K562 (cell line): ENCODE measurements around the gene UPF2. TPM values are rescaled to one million over a fixed set of nuclear protein-coding genes. Genes with fewer than 3 reads are reported as not detected.

Experiments used
- ASH1L ChIP-seq: fragments of 450-650 bp; IDR thresholded peaks from 2 replicates; pipeline ENCODE4 v1.6.1; 2018; ENCODE audit warnings: borderline replicate concordance, mild to moderate bottlenecking, low read depth; ENCODE audit not compliant: partially characterized antibody
- CSDE1 ChIP-seq, 2 experiments: fragments of 450-650 bp; IDR thresholded peaks; 2 replicates each; pipeline ENCODE4 v1.6.1; 2016; ENCODE audit warnings: mild to moderate bottlenecking in 1 of 2
- EHMT2 ChIP-seq: fragments of 450-650 bp; IDR thresholded peaks from 2 replicates; pipeline ENCODE4 v1.6.1; 2018; ENCODE audit warnings: antibody characterized with exemption
- FOXJ2 ChIP-seq: fragments of 200-800 bp; sonication (Bioruptor generic); IDR thresholded peaks from 2 replicates; pipeline ENCODE4 v1.6.1; 2016; ENCODE audit warnings: missing genetic modification characterization, missing compliant biosample characterization
- GABPB1 ChIP-seq: sonication (generic); formaldehyde crosslinking; IDR thresholded peaks from 2 replicates; pipeline ENCODE4 v1.8.0; 2022; ENCODE audit warnings: mild to moderate bottlenecking, missing genetic modification reagents
- JUND ChIP-seq, 2 experiments: IDR thresholded peaks; 2 replicates in 1 of 2; 3 replicates in 1 of 2; pipeline ENCODE4 v1.6.1; 2011; ENCODE audit warnings: borderline replicate concordance in 2 of 2, low read depth in 2 of 2, low read length in 2 of 2, improper control_type of control experiment in 1 of 2, missing biosample characterization in 1 of 2, missing genetic modification characterization in 1 of 2, missing genetic modification reagents in 1 of 2
- POLR2H ChIP-seq: IDR thresholded peaks from 2 replicates; pipeline ENCODE4 v1.6.1; 2016; ENCODE audit warnings: missing genetic modification characterization, low read depth, mild to moderate bottlenecking, control low read depth, missing compliant biosample characterization, moderate library complexity
- SP2 ChIP-seq: IDR thresholded peaks from 2 replicates; pipeline ENCODE4 v1.6.1; 2011; ENCODE audit warnings: mild to moderate bottlenecking, low read depth, low read length, moderate library complexity; ENCODE audit not compliant: poor library complexity, severe bottlenecking; ENCODE audit errors: extremely low read depth
- XRCC3 ChIP-seq: fragments of 450-650 bp; IDR thresholded peaks from 2 replicates; pipeline ENCODE4 v1.6.1; 2017; ENCODE audit warnings: mild to moderate bottlenecking, moderate library complexity
- ZC3H4 ChIP-seq: sonication (generic); formaldehyde crosslinking; IDR thresholded peaks from 2 replicates; pipeline ENCODE4 v1.9.0; 2021; ENCODE audit warnings: missing genetic modification reagents, borderline replicate concordance
- ZFP36 ChIP-seq: fragments of 150-350 bp; IDR thresholded peaks from 2 replicates; pipeline ENCODE4 v1.6.1; 2018; ENCODE audit warnings: low read length, low read depth; ENCODE audit not compliant: partially characterized antibody
- ZKSCAN1 ChIP-seq: fragments of 150-350 bp; IDR thresholded peaks from 2 replicates; pipeline ENCODE4 v1.6.1; 2016; ENCODE audit warnings: low read depth, low read length
- ZNF3 ChIP-seq: fragments of 250-450 bp; sonication (Bioruptor Pico); IDR thresholded peaks from 2 replicates; pipeline ENCODE4 v1.5.0; 2021; ENCODE audit warnings: mild to moderate bottlenecking, moderate library complexity
- ZNF609 ChIP-seq: sonication (generic); formaldehyde crosslinking; IDR thresholded peaks from 2 replicates; pipeline ENCODE4 v1.8.1; 2023; ENCODE audit warnings: missing genetic modification reagents, mild to moderate bottlenecking, borderline replicate concordance
- polyA plus RNA-seq, 8 experiments: library from polyadenylated mRNA; depleted of rRNA in 4 of 8; stranded (reverse) in 5 of 8; unstranded in 3 of 8; fragments of >200 nt; fragmentation: Nextera tagmentation in 2 of 8; fragmentation: Illumina TruSeq in 1 of 8; extraction: Ambion mirVana in 2 of 8; extraction: Trizol in 1 of 8; gene quantifications; 2 replicates each; pipeline versions ENCODE4 v1.2.1 to v1.2.3, GENCODE V29; 2011 to 2014; ENCODE audit warnings: inconsistent platforms in 1 of 8, missing spikeins in 1 of 8
- total RNA-seq, 7 experiments: library from RNA; depleted of rRNA in 6 of 7; stranded (reverse); fragments of >200 nt in 6 of 7; fragmentation: Illumina TruSeq in 2 of 7; extraction: Trizol in 2 of 7; gene quantifications; 2 replicates each; pipeline versions ENCODE4 v1.2.1 to v1.2.3, GENCODE V29; 2011 to 2021; ENCODE audit warnings: low replicate concordance in 1 of 7
- TF ChIP-seq, protein P1 (sequence below): fragments of 450-650 bp; IDR thresholded peaks from 2 replicates; pipeline ENCODE4 v1.6.1; 2014; ENCODE audit warnings: low read depth, mild to moderate bottlenecking, moderate library complexity, borderline replicate concordance
- TF ChIP-seq, protein P2 (sequence below): sonication (generic); formaldehyde crosslinking; IDR thresholded peaks from 2 replicates; pipeline ENCODE4 v1.8.1; 2023; ENCODE audit warnings: mild to moderate bottlenecking, missing genetic modification reagents
- TF ChIP-seq, protein P3 (sequence below): fragments of 450-650 bp; formaldehyde crosslinking; IDR thresholded peaks from 2 replicates; pipeline ENCODE4 v1.4.0; 2020; ENCODE audit warnings: mild to moderate bottlenecking

UPF2 gene
- total and polyA plus RNA-seq, 9 of the 15 experiments (the other 6 are each of a cell fraction or from before 2014, with no cell fraction given), result 13.9 to 37.7 (median 23.7) TPM

DNA sequence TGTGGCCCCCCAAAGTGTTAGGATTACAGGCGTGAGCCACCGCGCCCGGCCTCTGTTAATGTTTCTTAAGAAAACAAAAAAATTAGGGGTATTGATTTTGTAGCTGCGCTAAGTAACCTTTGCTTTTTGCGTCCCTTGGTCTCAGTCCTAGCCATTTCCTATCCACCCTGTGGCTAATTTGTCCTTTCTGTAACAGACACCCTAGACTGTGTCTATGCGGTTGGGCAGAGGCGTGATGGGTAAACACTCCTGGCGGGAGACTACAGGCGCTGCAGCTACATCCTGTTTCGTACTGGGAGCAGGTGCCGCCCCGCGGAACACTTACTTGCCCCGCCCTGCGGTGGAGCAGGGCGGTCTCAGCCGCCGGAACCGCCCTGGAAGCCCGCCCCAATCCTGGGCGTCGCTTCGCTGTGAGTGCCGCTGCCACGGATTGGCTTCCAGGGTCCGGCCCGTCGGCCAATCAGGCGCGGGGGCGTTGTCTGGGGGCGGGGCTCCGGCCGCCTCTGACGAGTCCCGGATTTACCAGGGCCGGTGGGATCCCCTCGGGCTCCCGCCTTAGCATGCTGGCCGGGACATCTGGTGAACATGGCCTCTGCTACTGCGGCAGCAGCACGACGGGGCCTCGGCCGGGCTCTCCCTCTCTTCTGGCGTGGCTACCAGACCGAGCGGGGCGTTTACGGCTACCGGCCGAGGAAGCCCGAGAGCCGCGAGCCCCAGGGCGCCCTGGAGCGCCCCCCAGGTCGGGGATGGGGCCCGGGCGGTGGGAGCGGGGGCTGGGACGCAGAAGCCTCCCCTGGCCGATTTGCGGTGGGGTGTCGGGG lies 26.1 kb upstream of the UPF2 start, which contains the start of gene DHTKD1 (continued):
- TF ChIP-seq ASH1L (no peak), ZNF3 (CRISPR knock-in tag) (no peak), SP2 (peak; percentile 44), ZNF609 (CRISPR knock-in tag) (no peak), JUND (IDR thresholded peaks at IDR 0.05; ENCODE audit: borderline replicate concordance, low read depth, low read length) (peak; percentile 31; the same call in 1 of the 2 replicates), JUND (tag; IDR thresholded peaks at IDR 0.05; ENCODE audit: borderline replicate concordance, low read depth, low read length) (peak; percentile 64; the same call in 1 of the 3 replicates), ZFP36 (no peak), CSDE1 (IDR thresholded peaks at IDR 0.05) (no peak), FOXJ2 (tag) (no peak), XRCC3 (no peak), ZKSCAN1 (0 out of 2 replicates have a peak, but pooled peaks have one; percentile 27), ZC3H4 (CRISPR knock-in tag) (no peak), GABPB1 (CRISPR knock-in tag) (peak; percentile 79), EHMT2 (no peak), POLR2H (tag) (no peak; the same call in 1 of the 2 replicates)
- TF ChIP-seq, protein P1, sequence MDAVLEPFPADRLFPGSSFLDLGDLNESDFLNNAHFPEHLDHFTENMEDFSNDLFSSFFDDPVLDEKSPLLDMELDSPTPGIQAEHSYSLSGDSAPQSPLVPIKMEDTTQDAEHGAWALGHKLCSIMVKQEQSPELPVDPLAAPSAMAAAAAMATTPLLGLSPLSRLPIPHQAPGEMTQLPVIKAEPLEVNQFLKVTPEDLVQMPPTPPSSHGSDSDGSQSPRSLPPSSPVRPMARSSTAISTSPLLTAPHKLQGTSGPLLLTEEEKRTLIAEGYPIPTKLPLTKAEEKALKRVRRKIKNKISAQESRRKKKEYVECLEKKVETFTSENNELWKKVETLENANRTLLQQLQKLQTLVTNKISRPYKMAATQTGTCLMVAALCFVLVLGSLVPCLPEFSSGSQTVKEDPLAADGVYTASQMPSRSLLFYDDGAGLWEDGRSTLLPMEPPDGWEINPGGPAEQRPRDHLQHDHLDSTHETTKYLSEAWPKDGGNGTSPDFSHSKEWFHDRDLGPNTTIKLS, result peak; percentile 23; the same call in 1 of the 2 replicates
- TF ChIP-seq, protein P2, sequence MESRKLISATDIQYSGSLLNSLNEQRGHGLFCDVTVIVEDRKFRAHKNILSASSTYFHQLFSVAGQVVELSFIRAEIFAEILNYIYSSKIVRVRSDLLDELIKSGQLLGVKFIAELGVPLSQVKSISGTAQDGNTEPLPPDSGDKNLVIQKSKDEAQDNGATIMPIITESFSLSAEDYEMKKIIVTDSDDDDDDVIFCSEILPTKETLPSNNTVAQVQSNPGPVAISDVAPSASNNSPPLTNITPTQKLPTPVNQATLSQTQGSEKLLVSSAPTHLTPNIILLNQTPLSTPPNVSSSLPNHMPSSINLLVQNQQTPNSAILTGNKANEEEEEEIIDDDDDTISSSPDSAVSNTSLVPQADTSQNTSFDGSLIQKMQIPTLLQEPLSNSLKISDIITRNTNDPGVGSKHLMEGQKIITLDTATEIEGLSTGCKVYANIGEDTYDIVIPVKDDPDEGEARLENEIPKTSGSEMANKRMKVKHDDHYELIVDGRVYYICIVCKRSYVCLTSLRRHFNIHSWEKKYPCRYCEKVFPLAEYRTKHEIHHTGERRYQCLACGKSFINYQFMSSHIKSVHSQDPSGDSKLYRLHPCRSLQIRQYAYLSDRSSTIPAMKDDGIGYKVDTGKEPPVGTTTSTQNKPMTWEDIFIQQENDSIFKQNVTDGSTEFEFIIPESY, result peak; percentile 61; the same call in 1 of the 2 replicates
- TF ChIP-seq, protein P3, sequence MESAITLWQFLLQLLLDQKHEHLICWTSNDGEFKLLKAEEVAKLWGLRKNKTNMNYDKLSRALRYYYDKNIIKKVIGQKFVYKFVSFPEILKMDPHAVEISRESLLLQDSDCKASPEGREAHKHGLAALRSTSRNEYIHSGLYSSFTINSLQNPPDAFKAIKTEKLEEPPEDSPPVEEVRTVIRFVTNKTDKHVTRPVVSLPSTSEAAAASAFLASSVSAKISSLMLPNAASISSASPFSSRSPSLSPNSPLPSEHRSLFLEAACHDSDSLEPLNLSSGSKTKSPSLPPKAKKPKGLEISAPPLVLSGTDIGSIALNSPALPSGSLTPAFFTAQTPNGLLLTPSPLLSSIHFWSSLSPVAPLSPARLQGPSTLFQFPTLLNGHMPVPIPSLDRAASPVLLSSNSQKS (CRISPR knock-in tag), result no peak
